K562 (cell line): Measurements from ENCODE around the gene SLK. TPM values are rescaled to one million over a fixed set of nuclear protein-coding genes. Genes with fewer than 3 reads are reported as not detected.
A peak's percentile ranks its signal among the peaks of the same experiment; 100 is the strongest.

ENCODE experiments used
- ATF1 ChIP-seq, 2 experiments: fragments of 450-650 bp in 1 of 2; IDR thresholded peaks; 2 replicates each; pipeline ENCODE4 v1.6.1; 2016; ENCODE audit warnings: missing compliant biosample characterization in 1 of 2, missing genetic modification characterization in 1 of 2
- ATF7 ChIP-seq: fragments of 450-650 bp; IDR thresholded peaks from 2 replicates; pipeline ENCODE4 v1.7.1; 2014; ENCODE audit warnings: mild to moderate bottlenecking, moderate library complexity
- CTBP1 ChIP-seq: fragments of 450-650 bp; IDR thresholded peaks from 2 replicates; pipeline ENCODE4 v1.6.1; 2016; ENCODE audit warnings: borderline replicate concordance
- FUS ChIP-seq: fragments of 200-400 bp; formaldehyde crosslinking; optimal IDR thresholded peaks from 2 replicates; pipeline ENCODE3; 2017; ENCODE audit warnings: low read depth, low read length
- L3MBTL2 ChIP-seq: fragments of 450-650 bp; IDR thresholded peaks from 2 replicates; pipeline ENCODE4 v1.6.1; 2016; ENCODE audit warnings: mild to moderate bottlenecking, moderate library complexity
- MAFF ChIP-seq: IDR thresholded peaks from 2 replicates; pipeline ENCODE4 v1.6.1; 2012; ENCODE audit warnings: low read length, improper control_type of control experiment
- MLLT1 ChIP-seq, 2 experiments: fragments of 450-650 bp; IDR thresholded peaks; 2 replicates each; pipeline ENCODE4 v1.6.1; 2016
- NFIC ChIP-seq: fragments of 450-650 bp; IDR thresholded peaks from 2 replicates; pipeline ENCODE4 v1.6.1; 2017; ENCODE audit warnings: mild to moderate bottlenecking, inconsistent platforms
- NR1H2 ChIP-seq: sonication (generic); formaldehyde crosslinking; IDR thresholded peaks from 2 replicates; pipeline ENCODE4 v1.4.0; 2020; ENCODE audit warnings: mild to moderate bottlenecking, missing genetic modification reagents
- PHB2 ChIP-seq: fragments of 450-650 bp; IDR thresholded peaks from 2 replicates; pipeline ENCODE4 v1.6.1; 2017; ENCODE audit warnings: low read depth
- PHF20 ChIP-seq: fragments of 450-650 bp; IDR thresholded peaks from 2 replicates; pipeline ENCODE4 v1.6.1; 2018; ENCODE audit not compliant: partially characterized antibody
- POLR2A ChIP-seq: fragments of 450-650 bp; conservative IDR thresholded peaks from 2 replicates; pipeline ENCODE4 v1.6.1; 2016
- RBBP5 ChIP-seq: fragments of 200-600 bp; sonication (generic); IDR thresholded peaks from 2 replicates; pipeline ENCODE4 v1.6.1; 2012; ENCODE audit warnings: borderline replicate concordance, mild to moderate bottlenecking, low read length, control low read depth, inconsistent platforms; ENCODE audit not compliant: insufficient read depth, poor library complexity, severe bottlenecking
- RBM39 ChIP-seq: fragments of 200-400 bp; formaldehyde crosslinking; optimal IDR thresholded peaks from 2 replicates; pipeline ENCODE3; 2018; ENCODE audit warnings: low read depth, low read length
- SAFB2 ChIP-seq: fragments of 200-400 bp; formaldehyde crosslinking; IDR thresholded peaks from 2 replicates; pipeline ENCODE4 v1.6.1; 2018; ENCODE audit warnings: borderline replicate concordance, low read length, low read depth, moderate library complexity; ENCODE audit not compliant: severe bottlenecking
- SMARCA4 ChIP-seq: fragments of 450-650 bp; IDR thresholded peaks from 2 replicates; pipeline ENCODE4 v1.6.1; 2016
- ZNF24 ChIP-seq: fragments of 450-650 bp; IDR thresholded peaks from 2 replicates; pipeline ENCODE4 v1.6.1; 2016
- ZNF707 ChIP-seq: fragments of 250-450 bp; sonication (Bioruptor Pico); conservative IDR thresholded peaks from 2 replicates; pipeline ENCODE4 v1.8.0; 2022; ENCODE audit warnings: inconsistent platforms, mild to moderate bottlenecking, moderate library complexity
- polyA plus RNA-seq, 8 experiments: library from polyadenylated mRNA; depleted of rRNA in 4 of 8; stranded (reverse) in 5 of 8; unstranded in 3 of 8; fragments of >200 nt; fragmentation: Nextera tagmentation in 2 of 8; fragmentation: Illumina TruSeq in 1 of 8; extraction: Ambion mirVana in 2 of 8; extraction: Trizol in 1 of 8; gene quantifications; 2 replicates each; pipeline versions ENCODE4 v1.2.1 to v1.2.3, GENCODE V29; 2011 to 2014; ENCODE audit warnings: inconsistent platforms in 1 of 8, missing spikeins in 1 of 8
- total RNA-seq, 7 experiments: library from RNA; depleted of rRNA in 6 of 7; stranded (reverse); fragments of >200 nt in 6 of 7; fragmentation: Illumina TruSeq in 2 of 7; extraction: Trizol in 2 of 7; gene quantifications; 2 replicates each; pipeline versions ENCODE4 v1.2.1 to v1.2.3, GENCODE V29; 2011 to 2021; ENCODE audit warnings: low replicate concordance in 1 of 7
- TF ChIP-seq, protein P1 (sequence below): fragments of 250-450 bp; sonication (Bioruptor Pico); IDR thresholded peaks from 2 replicates; pipeline ENCODE4 v1.4.0; 2020; ENCODE audit warnings: mild to moderate bottlenecking
- TF ChIP-seq, protein P2 (sequence below), 3 experiments: fragments of 200-800 bp in 1 of 3; fragments of 250-450 bp in 1 of 3; fragments of 450-650 bp in 1 of 3; sonication (Bioruptor Pico) in 1 of 3; sonication (Bioruptor generic) in 1 of 3; formaldehyde crosslinking in 1 of 3; IDR thresholded peaks; 2 replicates each; pipeline versions ENCODE4 v1.6.1 to v1.8.0; 2016 to 2022; ENCODE audit warnings: mild to moderate bottlenecking in 2 of 3, missing genetic modification characterization in 2 of 3, missing compliant biosample characterization in 1 of 3, moderate library complexity in 1 of 3
- TF ChIP-seq, protein P3 (sequence below), 2 experiments: fragments of 450-650 bp; conservative IDR thresholded peaks; 2 replicates each; pipeline ENCODE4 v1.6.1; 2017; ENCODE audit warnings: mild to moderate bottlenecking in 2 of 2, moderate library complexity in 2 of 2

The SLK gene
- total and polyA plus RNA-seq, 9 of the 15 experiments (the other 6 are each of a cell fraction or from before 2014, with no cell fraction given) = 8.2 to 40.0 (median 23.4) TPM

- TF ChIP-seq ZNF24 (no peak), MLLT1 (IDR thresholded peaks at IDR 0.05) (0 out of 4 replicates have a peak, but pooled peaks of 1 of the 2 experiments have one; percentile 12), PHB2 (no peak), ATF7 (0 out of 2 replicates have a peak, but pooled peaks have one; percentile 12), RBBP5 (no peak), ZNF707 (CRISPR knock-in tag) (no peak), RBM39 (no peak), NFIC (peak; percentile 74), FUS (no peak), PHF20 (peak; percentile 61), SMARCA4 (0 out of 2 replicates have a peak, but pooled peaks have one; percentile 20), SAFB2 (no peak), POLR2A (no peak), NR1H2 (CRISPR knock-in tag) (no peak), L3MBTL2 (peak; percentile 36), CTBP1 (peak; percentile 25; the same call in 1 of the 2 replicates), MAFF (no peak), ATF1 (CRISPR knock-in tag; IDR thresholded peaks at IDR 0.05) (no peak), ATF1 (tag; IDR thresholded peaks at IDR 0.05) (peak; percentile 25; the same call in 1 of the 2 replicates)
- TF ChIP-seq, protein P1, sequence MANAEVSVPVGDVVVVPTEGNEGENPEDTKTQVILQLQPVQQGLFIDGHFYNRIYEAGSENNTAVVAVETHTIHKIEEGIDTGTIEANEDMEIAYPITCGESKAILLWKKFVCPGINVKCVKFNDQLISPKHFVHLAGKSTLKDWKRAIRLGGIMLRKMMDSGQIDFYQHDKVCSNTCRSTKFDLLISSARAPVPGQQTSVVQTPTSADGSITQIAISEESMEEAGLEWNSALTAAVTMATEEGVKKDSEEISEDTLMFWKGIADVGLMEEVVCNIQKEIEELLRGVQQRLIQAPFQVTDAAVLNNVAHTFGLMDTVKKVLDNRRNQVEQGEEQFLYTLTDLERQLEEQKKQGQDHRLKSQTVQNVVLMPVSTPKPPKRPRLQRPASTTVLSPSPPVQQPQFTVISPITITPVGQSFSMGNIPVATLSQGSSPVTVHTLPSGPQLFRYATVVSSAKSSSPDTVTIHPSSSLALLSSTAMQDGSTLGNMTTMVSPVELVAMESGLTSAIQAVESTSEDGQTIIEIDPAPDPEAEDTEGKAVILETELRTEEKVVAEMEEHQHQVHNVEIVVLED (CRISPR knock-in tag) = 0 out of 2 replicates have a peak, but pooled peaks have one; percentile 21
- TF ChIP-seq, protein P2, sequence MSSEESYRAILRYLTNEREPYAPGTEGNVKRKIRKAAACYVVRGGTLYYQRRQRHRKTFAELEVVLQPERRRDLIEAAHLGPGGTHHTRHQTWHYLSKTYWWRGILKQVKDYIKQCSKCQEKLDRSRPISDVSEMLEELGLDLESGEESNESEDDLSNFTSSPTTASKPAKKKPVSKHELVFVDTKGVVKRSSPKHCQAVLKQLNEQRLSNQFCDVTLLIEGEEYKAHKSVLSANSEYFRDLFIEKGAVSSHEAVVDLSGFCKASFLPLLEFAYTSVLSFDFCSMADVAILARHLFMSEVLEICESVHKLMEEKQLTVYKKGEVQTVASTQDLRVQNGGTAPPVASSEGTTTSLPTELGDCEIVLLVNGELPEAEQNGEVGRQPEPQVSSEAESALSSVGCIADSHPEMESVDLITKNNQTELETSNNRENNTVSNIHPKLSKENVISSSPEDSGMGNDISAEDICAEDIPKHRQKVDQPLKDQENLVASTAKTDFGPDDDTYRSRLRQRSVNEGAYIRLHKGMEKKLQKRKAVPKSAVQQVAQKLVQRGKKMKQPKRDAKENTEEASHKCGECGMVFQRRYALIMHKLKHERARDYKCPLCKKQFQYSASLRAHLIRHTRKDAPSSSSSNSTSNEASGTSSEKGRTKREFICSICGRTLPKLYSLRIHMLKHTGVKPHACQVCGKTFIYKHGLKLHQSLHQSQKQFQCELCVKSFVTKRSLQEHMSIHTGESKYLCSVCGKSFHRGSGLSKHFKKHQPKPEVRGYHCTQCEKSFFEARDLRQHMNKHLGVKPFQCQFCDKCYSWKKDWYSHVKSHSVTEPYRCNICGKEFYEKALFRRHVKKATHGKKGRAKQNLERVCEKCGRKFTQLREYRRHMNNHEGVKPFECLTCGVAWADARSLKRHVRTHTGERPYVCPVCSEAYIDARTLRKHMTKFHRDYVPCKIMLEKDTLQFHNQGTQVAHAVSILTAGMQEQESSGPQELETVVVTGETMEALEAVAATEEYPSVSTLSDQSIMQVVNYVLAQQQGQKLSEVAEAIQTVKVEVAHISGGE (CRISPR knock-in tag; IDR thresholded peaks at IDR 0.05) = no peak
- TF ChIP-seq, protein P3, sequence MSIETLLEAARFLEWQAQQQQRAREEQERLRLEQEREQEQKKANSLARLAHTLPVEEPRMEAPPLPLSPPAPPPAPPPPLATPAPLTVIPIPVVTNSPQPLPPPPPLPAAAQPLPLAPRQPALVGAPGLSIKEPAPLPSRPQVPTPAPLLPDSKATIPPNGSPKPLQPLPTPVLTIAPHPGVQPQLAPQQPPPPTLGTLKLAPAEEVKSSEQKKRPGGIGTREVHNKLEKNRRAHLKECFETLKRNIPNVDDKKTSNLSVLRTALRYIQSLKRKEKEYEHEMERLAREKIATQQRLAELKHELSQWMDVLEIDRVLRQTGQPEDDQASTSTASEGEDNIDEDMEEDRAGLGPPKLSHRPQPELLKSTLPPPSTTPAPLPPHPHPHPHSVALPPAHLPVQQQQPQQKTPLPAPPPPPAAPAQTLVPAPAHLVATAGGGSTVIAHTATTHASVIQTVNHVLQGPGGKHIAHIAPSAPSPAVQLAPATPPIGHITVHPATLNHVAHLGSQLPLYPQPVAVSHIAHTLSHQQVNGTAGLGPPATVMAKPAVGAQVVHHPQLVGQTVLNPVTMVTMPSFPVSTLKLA (conservative IDR thresholded peaks at IDR 0.05) = peak; percentile 68 to 69
Observed at GRCh38 chr10:103917302-103918052, 49.5 kb upstream of the SLK start (continued).
